ENCODE results near the gene CTNND2. TPM values are rescaled to one million over a fixed set of nuclear protein-coding genes. Genes with fewer than 3 reads are reported as not detected.

Gene CTNND2
- total and polyA plus RNA-seq, 4 donors = 0.03 to 1.0 (median 0.27) TPM

DNA sequence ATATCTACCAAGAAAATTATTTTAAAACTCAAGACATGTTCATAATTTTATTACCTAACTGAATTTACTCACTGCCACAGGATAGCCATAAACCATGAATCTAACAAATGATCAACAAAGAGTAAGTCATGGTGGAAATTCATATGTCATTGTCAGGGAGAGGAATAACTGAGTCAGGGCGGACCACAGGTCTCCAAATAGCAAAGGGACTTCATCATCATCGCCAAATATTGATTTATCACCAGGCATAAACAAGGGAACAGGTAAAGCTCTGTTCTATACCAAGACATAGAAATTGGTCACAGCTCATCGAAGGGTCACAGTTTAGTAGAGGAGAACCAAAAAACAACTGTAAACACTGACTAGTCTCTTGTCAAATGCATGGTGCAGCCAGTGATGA is 94.8 kb downstream of the CTNND2 start:
- Histone ChIP-seq H3K4me3 (ENCODE audit: low read length in 2 of 2) (no peak overlapping the region), H3K36me3 (ENCODE audit: control insufficient read depth in 1 of 2, insufficient read depth in 2 of 2, low read length in 1 of 2) (no peaks in the 10 kb centered on the region), H3K4me1 (ENCODE audit: control insufficient read depth in 1 of 2, insufficient read depth in 2 of 2, low read length in 2 of 2) (no peaks in the 10 kb centered on the region), H3K27me3 (ENCODE audit: control insufficient read depth in 1 of 2, insufficient read depth in 2 of 2, low read length in 1 of 2) (no peaks in the 10 kb centered on the region), H3K9me3 (ENCODE audit: control insufficient read depth, low read length) (peaks cover 2% of the 10 kb centered on the region), H3K27ac (ENCODE audit: low read depth in 1 of 2, low read length in 2 of 2) (no peak overlapping the region)
- WGBS, 2 donors = 70 to 71% methylated on average over 3 of the region's 3 CpGs
- intact Hi-C loops (cut with DNase I) = no loop called here
- ATAC-seq (ENCODE audit: low FRiP score) = no peak
- DNase-seq = no peak

DNA sequence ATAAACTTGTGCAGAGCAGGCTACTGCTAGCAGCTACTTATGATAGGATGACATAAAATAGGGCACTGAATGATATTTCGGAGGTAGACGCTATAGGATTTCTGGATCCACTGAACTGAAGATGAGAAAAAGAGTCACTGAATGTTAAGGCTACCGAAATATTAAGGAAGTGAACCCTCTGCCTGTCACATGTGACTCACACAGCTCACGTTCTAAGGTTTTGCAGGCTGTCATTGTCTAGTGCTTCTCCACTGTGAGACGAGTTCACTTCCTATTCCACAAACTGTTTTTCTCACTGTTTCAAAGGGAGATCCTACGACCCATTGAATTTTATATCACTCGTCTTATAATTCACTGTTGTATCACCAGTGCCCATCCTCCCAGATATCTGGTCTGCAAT is 100.8 kb downstream of the CTNND2 start:
- DNase-seq = no peak
- intact Hi-C loops (cut with DNase I) = no loop called here
- Histone ChIP-seq H3K9me3 (ENCODE audit: control insufficient read depth, low read length) (no peaks in the 10 kb centered on the region), H3K27ac (ENCODE audit: low read depth in 1 of 2, low read length in 2 of 2) (no peak overlapping the region), H3K27me3 (ENCODE audit: control insufficient read depth in 1 of 2, insufficient read depth in 2 of 2, low read length in 1 of 2) (no peaks in the 10 kb centered on the region), H3K4me3 (ENCODE audit: low read length in 2 of 2) (no peak overlapping the region), H3K4me1 (ENCODE audit: control insufficient read depth in 1 of 2, insufficient read depth in 2 of 2, low read length in 2 of 2) (no peaks in the 10 kb centered on the region), H3K36me3 (ENCODE audit: control insufficient read depth in 1 of 2, insufficient read depth in 2 of 2, low read length in 1 of 2) (no peaks in the 10 kb centered on the region)
- WGBS, 2 donors = 76 to 79% methylated on average over 7 of the region's 7 CpGs
- no peak for ATAC-seq (ENCODE audit: low FRiP score)

GRCh38 chr5:11801061-11801460 is 103.2 kb downstream of the CTNND2 start:
- Histone ChIP-seq H3K36me3 (ENCODE audit: control insufficient read depth in 1 of 2, insufficient read depth in 2 of 2, low read length in 1 of 2) (no peaks in the 10 kb centered on the region), H3K27me3 (ENCODE audit: control insufficient read depth in 1 of 2, insufficient read depth in 2 of 2, low read length in 1 of 2) (no peaks in the 10 kb centered on the region), H3K27ac (ENCODE audit: low read depth in 1 of 2, low read length in 2 of 2) (no peak overlapping the region), H3K9me3 (ENCODE audit: control insufficient read depth, low read length) (no peaks in the 10 kb centered on the region), H3K4me1 (ENCODE audit: control insufficient read depth in 1 of 2, insufficient read depth in 2 of 2, low read length in 2 of 2) (no peaks in the 10 kb centered on the region), H3K4me3 (ENCODE audit: low read length in 2 of 2) (no peak overlapping the region)
- DNase-seq (no peak), ATAC-seq (ENCODE audit: low FRiP score) (no peak)
- intact Hi-C loops (cut with DNase I) = no loop called here
- 79 to 86% methylated on average over 2 of the region's 2 CpGs for WGBS, 2 donors

DNA sequence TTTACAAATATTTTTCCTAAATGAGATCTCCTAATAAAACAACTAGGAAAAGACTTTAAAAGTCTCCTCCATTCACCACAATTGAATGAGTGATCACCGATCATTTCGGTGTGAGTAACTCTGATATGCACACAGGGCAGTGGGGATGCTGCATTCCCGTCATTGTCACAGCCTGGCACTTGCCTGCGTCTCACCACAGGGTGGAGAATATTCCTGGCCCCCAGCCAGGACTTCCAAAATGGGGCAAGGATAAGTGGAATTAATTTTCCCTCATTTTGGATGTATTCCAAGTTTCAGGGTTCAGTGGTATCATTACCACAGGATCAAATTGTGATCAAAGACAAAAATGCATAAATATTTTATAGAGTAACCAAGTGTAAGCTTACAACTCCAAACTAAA is 107.1 kb downstream of the CTNND2 start:
- no peak overlapping the region for H3K4me3 ChIP-seq (ENCODE audit: low read length in 2 of 2)
- intact Hi-C loops (cut with DNase I) = no loop called here
- H3K36me3 ChIP-seq (ENCODE audit: control insufficient read depth in 1 of 2, insufficient read depth in 2 of 2, low read length in 1 of 2) = no peaks in the 10 kb centered on the region
- H3K27me3 ChIP-seq (ENCODE audit: control insufficient read depth in 1 of 2, insufficient read depth in 2 of 2, low read length in 1 of 2) = no peaks in the 10 kb centered on the region
- no peak overlapping the region for H3K27ac ChIP-seq (ENCODE audit: low read depth in 1 of 2, low read length in 2 of 2)
- H3K9me3 ChIP-seq (ENCODE audit: control insufficient read depth, low read length) = no peaks in the 10 kb centered on the region
- DNase-seq (no peak), ATAC-seq (ENCODE audit: low FRiP score) (no peak)
- 37 to 42% methylated on average over 4 of the region's 4 CpGs for WGBS, 2 donors
- no peaks in the 10 kb centered on the region for H3K4me1 ChIP-seq (ENCODE audit: control insufficient read depth in 1 of 2, insufficient read depth in 2 of 2, low read length in 2 of 2)

DNA sequence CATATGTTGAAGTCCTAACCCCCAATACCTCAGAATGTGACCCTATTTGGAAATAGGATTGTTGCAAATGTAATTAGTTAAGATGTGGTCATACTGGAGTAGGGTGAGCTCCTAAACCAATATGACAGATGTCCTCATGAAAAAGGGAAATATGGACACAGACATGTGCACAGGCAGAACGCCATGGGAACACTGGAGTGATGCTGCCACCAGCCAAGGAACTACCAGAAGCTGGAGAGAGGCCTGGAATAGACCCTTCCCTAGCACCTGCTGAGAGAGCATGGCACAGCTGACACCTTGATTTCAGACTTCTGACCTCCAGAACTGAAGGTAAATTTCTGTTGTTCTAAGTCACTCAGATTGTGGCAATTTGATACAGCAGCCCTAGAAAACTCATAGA is 110.8 kb downstream of the CTNND2 start:
- intact Hi-C loops (cut with DNase I) = no loop called here
- DNase-seq (no peak), ATAC-seq (ENCODE audit: low FRiP score) (no peak)
- H3K4me1 ChIP-seq (ENCODE audit: control insufficient read depth in 1 of 2, insufficient read depth in 2 of 2, low read length in 2 of 2) = no peaks in the 10 kb centered on the region
- H3K36me3 ChIP-seq (ENCODE audit: control insufficient read depth in 1 of 2, insufficient read depth in 2 of 2, low read length in 1 of 2) = no peaks in the 10 kb centered on the region
- no peaks in the 10 kb centered on the region for H3K27me3 ChIP-seq (ENCODE audit: control insufficient read depth in 1 of 2, insufficient read depth in 2 of 2, low read length in 1 of 2)
- 68 to 80% methylated on average over 1 of the region's 1 CpG for WGBS, 2 donors
- no peak overlapping the region for H3K4me3 ChIP-seq (ENCODE audit: low read length in 2 of 2)
- H3K27ac ChIP-seq (ENCODE audit: low read depth in 1 of 2, low read length in 2 of 2) = no peak overlapping the region
- H3K9me3 ChIP-seq (ENCODE audit: control insufficient read depth, low read length) = no peaks in the 10 kb centered on the region

DNA sequence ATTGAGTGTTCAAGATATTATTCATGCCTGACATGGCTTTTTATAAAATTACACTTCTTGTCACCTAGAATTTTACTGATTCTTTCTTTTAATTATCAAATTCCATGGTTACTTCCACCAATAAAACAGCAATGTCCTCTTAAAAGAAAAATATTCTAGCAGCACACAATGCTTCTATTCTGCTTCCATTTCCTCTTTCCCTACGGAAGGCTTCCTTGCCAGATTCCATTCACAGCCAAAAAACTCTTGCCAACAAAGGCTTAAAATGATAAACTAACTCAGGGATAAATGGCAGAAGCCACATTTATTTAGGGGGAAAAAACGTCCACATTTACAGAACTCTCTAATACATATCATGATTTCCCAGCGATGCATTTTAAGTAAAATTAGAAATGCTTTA is 111.6 kb downstream of the CTNND2 start:
- ATAC-seq (ENCODE audit: low FRiP score) = no peak

GRCh38 chr5:11791792-11792191 is 112.5 kb downstream of the CTNND2 start:
- WGBS, 2 donors = 87 to 91% methylated on average over 1 of the region's 1 CpG
- H3K27ac ChIP-seq (ENCODE audit: low read depth in 1 of 2, low read length in 2 of 2) = no peak overlapping the region
- no peaks in the 10 kb centered on the region for H3K4me1 ChIP-seq (ENCODE audit: control insufficient read depth in 1 of 2, insufficient read depth in 2 of 2, low read length in 2 of 2)
- ATAC-seq (ENCODE audit: low FRiP score) = no peak
- H3K9me3 ChIP-seq (ENCODE audit: control insufficient read depth, low read length) = no peaks in the 10 kb centered on the region
- intact Hi-C loops (cut with DNase I) = no loop called here
- no peaks in the 10 kb centered on the region for H3K27me3 ChIP-seq (ENCODE audit: control insufficient read depth in 1 of 2, insufficient read depth in 2 of 2, low read length in 1 of 2)
- no peaks in the 10 kb centered on the region for H3K36me3 ChIP-seq (ENCODE audit: control insufficient read depth in 1 of 2, insufficient read depth in 2 of 2, low read length in 1 of 2)
- no peak overlapping the region for H3K4me3 ChIP-seq (ENCODE audit: low read length in 2 of 2)
- no peak for DNase-seq

More for the DNA sequence above, 111.6 kb downstream of the CTNND2 start:
- Histone ChIP-seq H3K9me3 (ENCODE audit: control insufficient read depth, low read length) (no peaks in the 10 kb centered on the region), H3K27me3 (ENCODE audit: control insufficient read depth in 1 of 2, insufficient read depth in 2 of 2, low read length in 1 of 2) (no peaks in the 10 kb centered on the region), H3K4me3 (ENCODE audit: low read length in 2 of 2) (no peak overlapping the region), H3K36me3 (ENCODE audit: control insufficient read depth in 1 of 2, insufficient read depth in 2 of 2, low read length in 1 of 2) (no peaks in the 10 kb centered on the region), H3K4me1 (ENCODE audit: control insufficient read depth in 1 of 2, insufficient read depth in 2 of 2, low read length in 2 of 2) (no peaks in the 10 kb centered on the region), H3K27ac (ENCODE audit: low read depth in 1 of 2, low read length in 2 of 2) (no peak overlapping the region)
- DNase-seq = no peak
- 54 to 57% methylated on average over 3 of the region's 3 CpGs for WGBS, 2 donors
- intact Hi-C loops (cut with DNase I) = no loop called here

DNA sequence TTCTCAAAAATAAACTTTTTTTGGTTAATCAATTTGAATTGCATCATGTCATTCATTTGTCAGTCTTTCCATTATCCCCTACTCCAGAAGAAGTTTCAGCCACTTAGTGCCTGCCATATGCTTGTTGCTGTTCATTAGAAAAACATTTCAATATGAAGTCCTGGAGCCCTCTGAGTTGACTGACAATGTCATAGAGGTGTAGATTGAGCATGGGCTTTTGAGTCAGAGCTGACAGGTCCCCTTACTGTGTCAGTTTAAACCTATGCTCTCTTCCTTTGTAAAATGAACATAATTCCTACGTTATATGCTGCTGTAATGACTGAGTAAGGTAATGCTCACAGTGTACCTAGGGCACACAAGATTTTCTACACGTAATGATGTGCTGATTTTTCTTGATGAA is 114.0 kb downstream of the CTNND2 start:
- H3K4me1 ChIP-seq (ENCODE audit: control insufficient read depth in 1 of 2, insufficient read depth in 2 of 2, low read length in 2 of 2) = no peaks in the 10 kb centered on the region
- no peak overlapping the region for H3K4me3 ChIP-seq (ENCODE audit: low read length in 2 of 2)
- H3K9me3 ChIP-seq (ENCODE audit: control insufficient read depth, low read length) = peaks cover 1% of the 10 kb centered on the region
- no peaks in the 10 kb centered on the region for H3K27me3 ChIP-seq (ENCODE audit: control insufficient read depth in 1 of 2, insufficient read depth in 2 of 2, low read length in 1 of 2)
- H3K36me3 ChIP-seq (ENCODE audit: control insufficient read depth in 1 of 2, insufficient read depth in 2 of 2, low read length in 1 of 2) = no peaks in the 10 kb centered on the region
- DNase-seq (no peak), ATAC-seq (ENCODE audit: low FRiP score) (no peak)
- 28 to 35% methylated on average over 2 of the region's 2 CpGs for WGBS, 2 donors
- H3K27ac ChIP-seq (ENCODE audit: low read depth in 1 of 2, low read length in 2 of 2) = no peak overlapping the region
- intact Hi-C loops (cut with DNase I) = no loop called here

DNA sequence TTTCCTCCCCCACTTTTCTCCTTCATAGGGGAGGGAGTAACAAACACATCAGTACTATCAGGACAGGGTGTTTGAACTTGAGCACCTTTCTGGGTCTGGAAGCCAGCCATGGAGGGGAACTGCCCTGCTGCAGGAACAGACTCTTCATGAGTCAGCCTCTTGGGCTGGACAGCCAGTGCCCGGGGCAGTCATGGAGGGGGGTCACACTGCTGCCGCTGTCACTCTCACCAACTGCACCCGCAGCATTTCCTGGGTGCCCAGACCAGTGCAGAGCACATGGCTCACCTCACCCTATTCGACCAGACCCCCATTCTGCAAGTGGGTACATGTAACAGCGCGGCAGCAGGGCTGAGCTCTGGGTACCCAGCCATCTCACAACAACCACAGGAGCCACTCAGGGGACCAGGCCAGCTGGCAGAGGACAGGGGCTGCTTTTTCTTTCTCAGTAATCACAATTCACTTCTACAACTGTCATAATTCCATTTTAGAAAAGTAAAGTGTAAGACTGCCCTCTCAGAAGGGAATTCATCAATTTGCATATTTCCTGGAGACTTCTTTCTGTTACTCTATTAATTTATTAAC is 118.4 kb downstream of the CTNND2 start:
- DNase-seq (no peak), ATAC-seq (ENCODE audit: low FRiP score) (no peak)
- H3K27me3 ChIP-seq (ENCODE audit: control insufficient read depth in 1 of 2, insufficient read depth in 2 of 2, low read length in 1 of 2) = no peaks in the 10 kb centered on the region
- H3K4me3 ChIP-seq (ENCODE audit: low read length in 2 of 2) = no peak overlapping the region
- H3K9me3 ChIP-seq (ENCODE audit: control insufficient read depth, low read length) = peaks cover 1% of the 10 kb centered on the region
- H3K36me3 ChIP-seq (ENCODE audit: control insufficient read depth in 1 of 2, insufficient read depth in 2 of 2, low read length in 1 of 2) = no peaks in the 10 kb centered on the region
- no peaks in the 10 kb centered on the region for H3K4me1 ChIP-seq (ENCODE audit: control insufficient read depth in 1 of 2, insufficient read depth in 2 of 2, low read length in 2 of 2)
- H3K27ac ChIP-seq (ENCODE audit: low read depth in 1 of 2, low read length in 2 of 2) = no peak overlapping the region
- intact Hi-C loops (cut with DNase I) = no loop called here
- 84 to 88% methylated on average over 6 of the region's 6 CpGs for WGBS, 2 donors
